Liver (tissue), 9 donors: ENCODE measurements around the gene PGS1. TPM values are rescaled to one million over a fixed set of nuclear protein-coding genes. Genes with fewer than 3 reads are reported as not detected.

Experiments
- DNase-seq: peaks from one replicate; pipeline ENCODE4 v3.0.0-alpha.2; 2017; ENCODE audit warnings: low spot score
- H3K27ac ChIP-seq, 2 donors: one replicate each; pipeline ENCODE4 v1.7.0; 2013; ENCODE audit warnings: inconsistent platforms in 2 of 2, low read length in 2 of 2, control low read depth in 1 of 2, low read depth in 1 of 2, mild to moderate bottlenecking in 1 of 2
- H3K27me3 ChIP-seq, 4 donors: one replicate each; pipeline versions ENCODE4 v1.6.1 to v1.7.0; 2013; ENCODE audit warnings: low read length in 3 of 4, inconsistent platforms in 1 of 4, mild to moderate bottlenecking in 1 of 4, moderate library complexity in 1 of 4; ENCODE audit not compliant: control insufficient read depth in 4 of 4, insufficient read depth in 4 of 4
- H3K36me3 ChIP-seq, 4 donors: one replicate each; pipeline versions ENCODE4 v1.6.1 to v1.7.0; 2013; ENCODE audit warnings: low read length in 3 of 4, mild to moderate bottlenecking in 3 of 4, low read depth in 1 of 4, moderate library complexity in 1 of 4; ENCODE audit not compliant: control insufficient read depth in 4 of 4, insufficient read depth in 3 of 4
- H3K4me1 ChIP-seq, 4 donors: one replicate each; pipeline versions ENCODE4 v1.6.1 to v1.7.0; 2013; ENCODE audit warnings: low read length in 3 of 4, mild to moderate bottlenecking in 3 of 4, moderate library complexity in 1 of 4; ENCODE audit not compliant: control insufficient read depth in 4 of 4, insufficient read depth in 4 of 4
- H3K4me3 ChIP-seq, 3 donors: one replicate each; pipeline versions ENCODE4 v1.6.1 to v1.7.0; 2013; ENCODE audit warnings: low read length in 3 of 3, control low read depth in 1 of 3, low read depth in 1 of 3, mild to moderate bottlenecking in 1 of 3
- H3K9ac ChIP-seq, 2 donors: one replicate each; pipeline ENCODE4 v1.7.0; 2013; ENCODE audit warnings: low read length in 2 of 2, mild to moderate bottlenecking in 2 of 2, moderate library complexity in 2 of 2, control low read depth in 1 of 2, low read depth in 1 of 2
- H3K9me3 ChIP-seq, 4 donors: one replicate each; pipeline versions ENCODE4 v1.6.1 to v1.7.0; 2013; ENCODE audit warnings: low read length in 3 of 4; ENCODE audit not compliant: control insufficient read depth in 4 of 4
- ATF3 ChIP-seq: IDR thresholded peaks from 2 replicates; pipeline ENCODE4 v1.6.1; 2016; ENCODE audit warnings: antibody characterized with exemption
- CTCF ChIP-seq: fragments of 150-350 bp; IDR thresholded peaks from 2 replicates; pipeline ENCODE4 v1.5.1; 2017; ENCODE audit warnings: improper control_type of control experiment, low read depth, low read length; ENCODE audit not compliant: missing input control
- FOXA1 ChIP-seq: IDR thresholded peaks from 2 replicates; pipeline ENCODE4 v1.6.1; 2016; ENCODE audit warnings: antibody characterized with exemption
- FOXA2 ChIP-seq: IDR thresholded peaks from 2 replicates; pipeline ENCODE4 v1.6.1; 2016; ENCODE audit warnings: antibody characterized with exemption
- HNF4A ChIP-seq, 2 donors: conservative IDR thresholded peaks; 2 replicates each; pipeline ENCODE4 v1.6.1; 2016; ENCODE audit warnings: antibody characterized with exemption in 2 of 2, mild to moderate bottlenecking in 2 of 2
- HNF4G ChIP-seq: IDR thresholded peaks from 2 replicates; pipeline ENCODE4 v1.6.1; 2016; ENCODE audit warnings: antibody characterized with exemption
- JUND ChIP-seq, 2 donors: IDR thresholded peaks; 2 replicates each; pipeline ENCODE4 v1.6.1; 2016; ENCODE audit warnings: antibody characterized with exemption in 2 of 2
- NR2F2 ChIP-seq: IDR thresholded peaks from 2 replicates; pipeline ENCODE4 v1.6.1; 2016; ENCODE audit warnings: antibody characterized with exemption
- RAD21 ChIP-seq, 2 donors: IDR thresholded peaks; 2 replicates each; pipeline ENCODE4 v1.6.1; 2016; ENCODE audit warnings: antibody characterized with exemption in 2 of 2, mild to moderate bottlenecking in 2 of 2
- REST ChIP-seq: IDR thresholded peaks from 2 replicates; pipeline ENCODE4 v1.6.1; 2016; ENCODE audit warnings: antibody characterized with exemption, mild to moderate bottlenecking
- RXRA ChIP-seq, 2 donors: IDR thresholded peaks; 2 replicates each; pipeline ENCODE4 v1.6.1; 2017 to 2018; ENCODE audit warnings: antibody characterized with exemption in 2 of 2, mild to moderate bottlenecking in 1 of 2
- SP1 ChIP-seq: IDR thresholded peaks from 2 replicates; pipeline ENCODE4 v1.6.1; 2018; ENCODE audit warnings: antibody characterized with exemption, mild to moderate bottlenecking
- TAF1 ChIP-seq: conservative IDR thresholded peaks from 2 replicates; pipeline ENCODE4 v1.6.1; 2016; ENCODE audit warnings: antibody characterized with exemption, mild to moderate bottlenecking
- WGBS: extraction: QIAGEN DNeasy Blood & Tissue Kit; methylation state at CpG from one replicate; pipeline ENCODE4 v1.1.7; 2013; 5-methylcytosine and 5-hydroxymethylcytosine counted together
- polyA plus RNA-seq, 2 donors: library from polyadenylated mRNA; stranded (reverse) in 1 of 2; unstranded in 1 of 2; fragments of 200-250 nt in 1 of 2; fragments of >200 nt in 1 of 2; fragmentation: Nextera tagmentation in 1 of 2; extraction: Ambion mirVana in 1 of 2; gene quantifications; one replicate each; pipeline versions ENCODE4 v1.2.1 to v1.2.3, GENCODE V29; 2013 to 2015
- total RNA-seq, 2 donors: library from RNA; depleted of rRNA; stranded (reverse); fragments of >200 nt; gene quantifications; one replicate each; pipeline ENCODE4 v1.2.3, GENCODE V29; 2014
- donor health status: healthy.
- donor health status: healthy.
- donor health status: healthy.
- donor health status: healthy.
- donor health status: healthy.

PGS1 gene
- total and polyA plus RNA-seq, 4 donors, result 8.1 to 24.1 (median 12.2) TPM

DNA sequence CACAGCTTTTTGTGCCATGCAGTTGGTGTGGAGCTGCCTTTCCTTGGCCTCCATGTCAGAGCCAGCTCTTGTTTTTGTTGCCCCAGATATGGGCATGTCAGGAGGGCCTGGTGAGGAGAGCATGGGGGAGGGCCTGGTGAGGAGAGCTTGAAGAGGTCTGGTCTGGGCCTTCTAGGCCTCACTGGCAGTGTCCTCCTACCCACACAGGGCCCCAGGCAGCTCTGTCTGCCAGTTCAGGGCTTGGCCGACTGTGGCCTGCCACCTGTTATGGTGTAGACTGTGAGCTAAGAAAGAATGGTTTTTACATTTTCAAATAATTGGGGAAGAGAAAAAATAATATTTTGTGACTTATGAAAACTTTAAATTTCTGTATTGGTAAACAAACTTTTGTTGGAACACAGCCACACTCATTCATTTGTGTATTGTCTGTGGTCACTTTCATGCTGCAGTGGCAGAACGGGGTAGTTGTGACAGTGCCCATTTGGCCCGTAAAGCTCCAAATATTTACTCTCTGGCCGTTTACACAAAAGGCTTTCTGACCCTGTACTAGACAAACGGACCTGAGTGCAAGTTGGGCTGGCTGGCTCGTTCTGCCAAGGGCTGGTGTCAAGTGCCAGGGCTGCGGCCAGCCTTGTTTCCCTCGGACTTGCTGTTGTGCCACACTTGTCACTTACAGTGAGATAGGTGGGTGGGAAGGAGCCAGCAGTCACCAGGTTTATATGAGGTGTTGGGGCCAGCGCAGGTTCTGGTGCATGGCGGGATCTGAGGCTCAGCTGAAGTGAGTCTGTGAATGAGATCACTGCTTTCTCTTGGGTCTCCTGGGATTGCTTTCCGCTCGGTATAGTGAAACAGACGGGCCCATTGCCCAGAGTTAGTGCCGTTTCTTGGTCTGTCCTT lies 18.2 kb downstream of the PGS1 start (continued):
- TF ChIP-seq REST, result peak; percentile 64

DNA sequence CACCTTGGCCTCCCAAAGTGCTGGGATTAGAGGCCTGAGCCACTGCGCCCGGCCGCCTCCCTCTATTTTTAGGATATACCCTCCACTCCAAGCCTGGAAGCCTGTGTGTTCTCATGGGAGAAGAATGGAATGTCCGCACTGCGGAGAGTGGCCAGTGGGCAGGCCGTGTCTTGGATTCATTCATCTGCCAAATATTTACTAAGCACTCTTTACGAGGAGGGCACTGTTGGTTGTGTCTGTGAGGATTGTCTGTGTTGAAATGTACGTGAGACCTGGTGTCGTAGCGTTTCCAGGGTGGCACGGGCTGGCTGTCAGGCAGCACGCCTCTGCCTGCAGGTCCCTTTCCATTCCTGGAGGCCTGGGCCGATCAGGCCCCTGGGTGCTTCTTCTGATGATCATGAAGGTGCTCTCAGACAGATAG lies 19.2 kb downstream of the PGS1 start:
- Histone ChIP-seq H3K36me3 (peaks cover 13 to 46% (median 30%) of the 10 kb centered on the region in 4 donors), H3K27me3 (no peaks in the 10 kb centered on the region), H3K27ac (no peak overlapping the region), H3K9ac (no peak overlapping the region), H3K4me3 (no peak overlapping the region), H3K9me3 (no peaks in the 10 kb centered on the region), H3K4me1 (peaks cover 5 to 20% (median 15%) of the 10 kb centered on the region in 4 donors)
- DNase-seq, result no peak
- 63% methylated on average over 13 of the region's 13 CpGs for WGBS
- no peak for TF ChIP-seq HNF4G
- peak; percentile 88 for TF ChIP-seq REST
- no peak for TF ChIP-seq FOXA1
- no peak for TF ChIP-seq CTCF
- TF ChIP-seq HNF4A (conservative IDR thresholded peaks at IDR 0.05), result peak in 1 of 2 donors; percentile 22
- TF ChIP-seq RXRA (IDR thresholded peaks at IDR 0.05), result peak in 1 of 2 donors; percentile 19
- no peak for TF ChIP-seq NR2F2
- no peak for TF ChIP-seq ATF3

- Histone ChIP-seq H3K9me3 (no peaks in the 10 kb centered on the region), H3K9ac (no peak overlapping the region), H3K4me3 (no peak overlapping the region), H3K4me1 (peaks cover 5 to 20% (median 15%) of the 10 kb centered on the region in 4 donors), H3K27ac (no peak overlapping the region), H3K27me3 (no peaks in the 10 kb centered on the region), H3K36me3 (peaks cover 13 to 51% (median 33%) of the 10 kb centered on the region in 4 donors)
- no peak for DNase-seq
- TF ChIP-seq JUND (IDR thresholded peaks at IDR 0.05) (no peak), NR2F2 (no peak), SP1 (no peak), RAD21 (IDR thresholded peaks at IDR 0.05) (no peak), FOXA2 (no peak), REST (no peak), HNF4G (no peak), TAF1 (no peak), ATF3 (no peak)
- 91% methylated on average over 3 of the region's 3 CpGs for WGBS
These were observed 19.9 kb downstream of the PGS1 start for GRCh38 chr17:78398390-78398789.
